GM12878 (cell line): ENCODE results near the gene BORCS8. TPM values are rescaled to one million over a fixed set of nuclear protein-coding genes. Genes with fewer than 3 reads are reported as not detected.

ENCODE experiments used
- ATAC-seq: fragments of 200-7000 bp; cut with Tn5 transposase; 3 replicates; pipeline ENCODE4 v1.9.1; 2020; ENCODE audit warnings: mild to moderate bottlenecking, moderate library complexity
- BruUV-seq: library from RNA; stranded (reverse); fragments of 400-500 nt; replicated peaks from 2 replicates; lab custom pipeline; 2021; lab: Mats Ljungman, UMichigan
- CTCF ChIA-PET: fragments of 300-600 bp; sonication (Branson Sonifier 250); formaldehyde crosslinking; extraction: SDS; loops from one replicate; lab custom pipeline; 2021; ENCODE audit warnings: inconsistent platforms; lab: Yijun Ruan, JAX
- POLR2A ChIA-PET: fragments of 350-600 bp; formaldehyde crosslinking; extraction: SDS; loops from one replicate; lab custom pipeline; 2021; ENCODE audit warnings: inconsistent platforms; lab: Charles Lee
- RAD21 ChIA-PET: fragments of 300-600 bp; sonication (Branson Sonifier 250); formaldehyde crosslinking; loops from one replicate; lab custom pipeline; 2023; ENCODE audit warnings: antibody characterized with exemption; ENCODE audit not compliant: unreplicated experiment; lab: Charles Lee
- SMC1A ChIA-PET: fragments of 300-600 bp; sonication (Branson Sonifier 250); formaldehyde crosslinking; loops from one replicate; lab custom pipeline; 2023; ENCODE audit not compliant: unreplicated experiment, uncharacterized antibody; lab: Charles Lee
- DNase-seq: peaks from one replicate; pipeline ENCODE4 v3.0.0-alpha.2; 2011; ENCODE audit warnings: low read depth, low spot score
- FAIRE-seq: peaks from 3 replicates; lab custom pipeline; 2011; peaks lifted over from hg19 to GRCh38; lab: Jason Lieb, UNC
- H2AFZ ChIP-seq: 2 replicates; pipeline ENCODE4 v1.6.0; 2011; ENCODE audit warnings: low read depth, low read length, control low read depth; ENCODE audit not compliant: control insufficient read depth
- H3K27ac ChIP-seq: 2 replicates; pipeline ENCODE4 v1.5.1; 2011; ENCODE audit warnings: control low read depth; ENCODE audit not compliant: control insufficient read depth, insufficient read depth
- H3K27me3 ChIP-seq, 2 experiments: replicated peaks in 1 of 2; 2 replicates each; pipeline versions ENCODE4 v1.6.0 to v1.6.1; 2011; ENCODE audit warnings: low read length in 1 of 2; ENCODE audit not compliant: control insufficient read depth in 2 of 2, insufficient read depth in 2 of 2
- H3K36me3 ChIP-seq, 2 experiments: 2 replicates each; pipeline ENCODE4 v1.5.1; 2011; ENCODE audit warnings: low read length in 1 of 2; ENCODE audit not compliant: control insufficient read depth in 2 of 2, insufficient read depth in 2 of 2
- H3K4me1 ChIP-seq: 2 replicates; pipeline ENCODE4 v1.6.1; 2011; ENCODE audit warnings: mild to moderate bottlenecking, low read length, moderate library complexity, mixed read lengths; ENCODE audit not compliant: control insufficient read depth, insufficient read depth
- H3K4me2 ChIP-seq: 2 replicates; pipeline ENCODE4 v1.6.0; 2011; ENCODE audit warnings: control low read depth; ENCODE audit not compliant: control insufficient read depth, insufficient read depth
- H3K4me3 ChIP-seq: fragments of 200-600 bp; sonication (generic); 2 replicates; pipeline ENCODE4 v1.5.1; 2016
- H3K79me2 ChIP-seq: 2 replicates; pipeline ENCODE4 v1.6.0; 2011; ENCODE audit warnings: low read length; ENCODE audit not compliant: control insufficient read depth, insufficient read depth
- H3K9ac ChIP-seq: 2 replicates; pipeline ENCODE4 v1.8.0; 2011; ENCODE audit warnings: low read length, control low read depth, mixed read lengths; ENCODE audit not compliant: control insufficient read depth, insufficient read depth
- H3K9me3 ChIP-seq: replicated peaks from 3 replicates; pipeline ENCODE4 v1.5.1; 2011; ENCODE audit warnings: mild to moderate bottlenecking, low read length; ENCODE audit not compliant: control insufficient read depth, insufficient read depth
- H4K20me1 ChIP-seq: 2 replicates; pipeline ENCODE4 v1.6.0; 2011; ENCODE audit not compliant: control insufficient read depth, insufficient read depth
- ATF3 ChIP-seq: IDR thresholded peaks from 2 replicates; pipeline ENCODE4 v1.6.1; 2011; ENCODE audit warnings: low read depth, mild to moderate bottlenecking, low read length, moderate library complexity, borderline replicate concordance; ENCODE audit errors: extremely low read depth
- BCL11A ChIP-seq: IDR thresholded peaks from 2 replicates; pipeline ENCODE4 v1.6.1; 2011; ENCODE audit warnings: low read depth, low read length
- CEBPZ ChIP-seq: fragments of 150-350 bp; IDR thresholded peaks from 2 replicates; pipeline ENCODE4 v1.6.1; 2016; ENCODE audit warnings: low read depth, low read length
- RELA ChIP-seq: fragments of 450-650 bp; IDR thresholded peaks from 2 replicates; pipeline ENCODE4 v1.8.0; 2014; ENCODE audit warnings: borderline replicate concordance; ENCODE audit not compliant: partially characterized antibody
- YY1 ChIP-seq: IDR thresholded peaks from 2 replicates; pipeline ENCODE4 v1.6.1; 2011; ENCODE audit warnings: low read depth, mild to moderate bottlenecking, low read length
- ZBTB40 ChIP-seq: fragments of 450-650 bp; IDR thresholded peaks from 2 replicates; pipeline ENCODE4 v1.6.1; 2016; ENCODE audit warnings: mild to moderate bottlenecking, moderate library complexity, borderline replicate concordance
- WGBS: methylation state at CpG from one replicate; pipeline ENCODE4 v1.1.6; 2016; ENCODE audit warnings: low lambda C conversion rate; ENCODE audit not compliant: insufficient replicate concordance, insufficient coverage; ENCODE audit errors: missing lambda C conversion rate; 5-methylcytosine and 5-hydroxymethylcytosine counted together
- in situ Hi-C: fragments of 300-500 bp; cut with MboI; formaldehyde crosslinking; loops from 9 replicates; pipeline ENCODE4 v1.14.3; 2018; ENCODE audit warnings: mixed read lengths
- intact Hi-C: fragments of 100-400 bp; cut with micrococcal nuclease; formaldehyde crosslinking; loops from one replicate; pipeline ENCODE4 v1.14.2; 2022; ENCODE audit not compliant: unreplicated experiment
- polyA plus RNA-seq, 11 experiments: library from polyadenylated mRNA; depleted of rRNA in 4 of 11; unstranded in 6 of 11; stranded (reverse) in 5 of 11; fragments of >200 nt; fragmentation: Nextera tagmentation in 4 of 11; fragmentation: Illumina TruSeq in 1 of 11; extraction: Ambion mirVana in 4 of 11; extraction: Trizol in 1 of 11; gene quantifications; 1 replicate in 1 of 11; 2 replicates in 10 of 11; pipeline versions ENCODE4 v1.2.1 to v1.2.3, GENCODE V29; 2011 to 2016; ENCODE audit warnings: inconsistent platforms in 2 of 11, missing spikeins in 2 of 11, low read depth in 1 of 11
- total RNA-seq, 4 experiments: library from RNA; depleted of rRNA in 3 of 4; stranded (reverse); fragments of >200 nt in 3 of 4; fragmentation: Illumina TruSeq in 1 of 4; extraction: Trizol in 1 of 4; gene quantifications; 2 replicates each; pipeline versions ENCODE4 v1.2.1 to v1.2.3, GENCODE V29; 2013 to 2021

The BORCS8 gene
- total and polyA plus RNA-seq, 10 of the 15 experiments (the other 5 are each of a cell fraction or from before 2014, with no cell fraction given): 3.7 to 40.3 (median 23.4) TPM

- RAD21 ChIA-PET: no interaction called here
These were observed 13.8 kb upstream of the BORCS8 start for GRCh38 chr19:19205416-19206410.

GRCh38 chr19:19204181-19204580 lies 12.2 kb upstream of the BORCS8 start:
- H3K9me3 ChIP-seq: no peaks in the 10 kb centered on the region
- DNase-seq (no peak), FAIRE-seq (no peak), ATAC-seq (no peak)
- no peaks in the 10 kb centered on the region for H3K27me3 ChIP-seq
- no peak overlapping the region for H2AFZ ChIP-seq
- ChIA-PET CTCF (no interaction called here), SMC1A (interaction anchor here (1.2 kb wide), 1 partner anchor 111 kb away, joined by 3 read pairs; no protein-coding TSS in a partner anchor), RAD21 (interaction anchor here (0.5 kb wide), 1 partner anchor 401 kb away, joined by 3 read pairs; no protein-coding TSS in a partner anchor), POLR2A (no interaction called here)
- in situ Hi-C loops (no loop called here), intact Hi-C loops (no loop called here)
- peaks cover 16% of the 10 kb centered on the region for H3K79me2 ChIP-seq
- WGBS: 66% methylated on average over 13 of the region's 13 CpGs
- H3K36me3 ChIP-seq: peaks cover 4 to 7% of the 10 kb centered on the region in 2 experiments; a peak in 3 of 4 replicates
- H3K4me3 ChIP-seq: no peak overlapping the region
- no peak overlapping the region for H3K9ac ChIP-seq
- H3K27ac ChIP-seq: no peak overlapping the region
- no TSS peak for BruUV-seq
- peaks cover 8% of the 10 kb centered on the region; the same call in 1 of the 2 replicates for H3K4me1 ChIP-seq
- no peak overlapping the region for H3K4me2 ChIP-seq
- no peaks in the 10 kb centered on the region for H4K20me1 ChIP-seq
- TF ChIP-seq ATF3: no peak
- no peak for TF ChIP-seq ZBTB40
- TF ChIP-seq RELA: no peak
- TF ChIP-seq CEBPZ: no peak
- no peak for TF ChIP-seq BCL11A

More at GRCh38 chr19:19205416-19206410, 13.8 kb upstream of the BORCS8 start:
- no peak for FAIRE-seq
- H3K9ac ChIP-seq: no peak overlapping the region
- H4K20me1 ChIP-seq: no peaks in the 10 kb centered on the region
- BruUV-seq: no TSS peak
- H3K79me2 ChIP-seq: peaks cover 16% of the 10 kb centered on the region
- no peak for DNase-seq
- H3K27ac ChIP-seq: no peak overlapping the region
- peaks cover 3 to 4% of the 10 kb centered on the region in 2 experiments; a peak in 1 of 4 replicates for H3K36me3 ChIP-seq
- in situ Hi-C loops: no loop called here
- POLR2A ChIA-PET: interaction anchor here (1.0 kb wide), 1 partner anchor 13 kb away, joined by 3 read pairs; no protein-coding TSS in a partner anchor
- H3K4me1 ChIP-seq: peaks cover 8% of the 10 kb centered on the region; the same call in 1 of the 2 replicates
- intact Hi-C loops: no loop called here
- H3K27me3 ChIP-seq: no peaks in the 10 kb centered on the region
- ATAC-seq: no peak
- TF ChIP-seq YY1: no peak
- SMC1A ChIA-PET: no interaction called here
- whole genome bisulfite sequencing: 39% methylated on average over 14 of the region's 14 CpGs
- H3K4me2 ChIP-seq: no peak overlapping the region
- CTCF ChIA-PET: interaction anchor here (0.5 kb wide), 1 partner anchor 458 kb away, joined by 3 read pairs; no protein-coding TSS in a partner anchor
- no peaks in the 10 kb centered on the region for H3K9me3 ChIP-seq
- H3K4me3 ChIP-seq: no peak overlapping the region
- no peak overlapping the region for H2AFZ ChIP-seq
